Heart right ventricle (tissue), 16 donors: Measurements from ENCODE around the gene SCTR. TPM values are rescaled to one million over a fixed set of nuclear protein-coding genes. Genes with fewer than 3 reads are reported as not detected.

Experiments
- ATAC-seq, 8 donors: fragments of 200-7000 bp; cut with Tn5 transposase; one replicate each; pipeline ENCODE4 v1.9.1; 2020; ENCODE audit warnings: mild to moderate bottlenecking in 8 of 8, moderate library complexity in 8 of 8, moderate number of reproducible peaks in 1 of 8
- DNase-seq, 2 donors: peaks; one replicate each; pipeline ENCODE4 v3.0.0-alpha.2; 2020
- H3K27ac ChIP-seq, 10 donors: fragments of 200-600 bp; sonication (generic) in 2 of 10; one replicate each; pipeline versions ENCODE4 v1.5.0 to v1.8.0; 2020 to 2022; ENCODE audit warnings: mild to moderate bottlenecking in 3 of 10
- H3K27me3 ChIP-seq, 7 donors: fragments of 200-600 bp; one replicate each; pipeline ENCODE4 v1.8.0; 2021 to 2022; ENCODE audit warnings: mild to moderate bottlenecking in 2 of 7
- H3K36me3 ChIP-seq, 9 donors: fragments of 200-600 bp; sonication (generic) in 1 of 9; one replicate each; pipeline versions ENCODE4 v1.5.0 to v1.8.0; 2020 to 2022; ENCODE audit warnings: mild to moderate bottlenecking in 2 of 9
- H3K4me1 ChIP-seq, 9 donors: fragments of 200-600 bp; sonication (generic) in 1 of 9; one replicate each; pipeline versions ENCODE4 v1.5.0 to v1.8.0; 2020 to 2022; ENCODE audit warnings: mild to moderate bottlenecking in 4 of 9
- H3K4me3 ChIP-seq, 10 donors: fragments of 200-600 bp; sonication (generic) in 2 of 10; one replicate each; pipeline versions ENCODE4 v1.5.0 to v1.8.0; 2020 to 2022; ENCODE audit warnings: mild to moderate bottlenecking in 7 of 10, moderate library complexity in 2 of 10
- H3K9me3 ChIP-seq, 11 donors: fragments of 200-600 bp in 10 of 11; sonication (generic) in 2 of 11; one replicate each; pipeline versions ENCODE4 v1.5.0 to v1.8.0; 2013 to 2022; ENCODE audit warnings: mild to moderate bottlenecking in 2 of 11, control low read depth in 1 of 11, moderate library complexity in 1 of 11
- CTCF ChIP-seq, 9 donors: fragments of 200-600 bp; sonication (generic) in 2 of 9; IDR thresholded peaks; one replicate each; pipeline versions ENCODE4 v1.5.0 to v1.8.0; 2021 to 2022; ENCODE audit warnings: antibody characterized with exemption in 9 of 9, mild to moderate bottlenecking in 5 of 9, moderate library complexity in 1 of 9
- WGBS, 2 donors: extraction: QIAGEN DNeasy Blood & Tissue Kit; methylation state at CpG; one replicate each; pipeline ENCODE4 v1.1.7; 2013; ENCODE audit warnings: inconsistent platforms in 1 of 2; 5-methylcytosine and 5-hydroxymethylcytosine counted together
- intact Hi-C, 10 donors: fragments of 100-400 bp; cut with DNase I; formaldehyde crosslinking; loops; one replicate each; pipeline versions ENCODE4 v1.11.1 to v1.14.2; 2022
- polyA plus RNA-seq, 2 donors: library from polyadenylated mRNA; stranded (reverse); fragments of 200-250 nt; gene quantifications; one replicate each; pipeline ENCODE4 v1.2.3, GENCODE V29; 2013
- total RNA-seq, 10 donors: library from RNA; stranded (reverse); fragmentation: NEBNext Ultra II Directional in 3 of 10; extraction: Animal tissue kit (Norgen Biotek cat#: 25700) in 3 of 10; gene quantifications; one replicate each; pipeline versions ENCODE4 v1.2.1 to v1.2.4, GENCODE V29; 2021 to 2023
- donor health status: Arrhythmogenic right ventricular cardiomyopathy.
- donor health status: ischemic (EF 13 %, LVEDD 7.1; RV severe dilation, severe dysfunction).
- donor health status: healthy with polysubstance abuse.
- donor health status: DM: no; HTN: yes; CAD: no.
- donor health status: DM: no; HTN: no; CAD: no.
- donor health status: ischemic (EF 25% LVEDD 6.9; RV normal size, moderate dysfunction).
- donor health status: ischemic (EF 25% LVEDD 5.7; RV mildly dilated, moderate dysfunction).
- donor health status: healthy.
- donor health status: DM: yes; HTN: yes; CAD: no.
- donor health status: Ischemic cardiomyopathy.
- donor health status: ischemic (EF 35%, LVEDD 5.7; RV mildly dilated, moderate dysfunction).
- donor health status: nonischemic (EF 11% LVEDD 7.7; RV severe dilation, severe dysfunction).
- donor health status: DM: yes; HTN: yes; CAD: no.
- donor health status: PGD.
- donor health status: ischemic (EF 29% LVEDD 5.4; RV normal size, mild dysfunction).
- donor health status: nonischemic (EF 23%, LVEDD 6.1; RV moderate dilation, normal function).

Gene SCTR
- total and polyA plus RNA-seq, 12 donors: 0.10 to 1.4 (median 0.57) TPM; not detected in 2

DNA sequence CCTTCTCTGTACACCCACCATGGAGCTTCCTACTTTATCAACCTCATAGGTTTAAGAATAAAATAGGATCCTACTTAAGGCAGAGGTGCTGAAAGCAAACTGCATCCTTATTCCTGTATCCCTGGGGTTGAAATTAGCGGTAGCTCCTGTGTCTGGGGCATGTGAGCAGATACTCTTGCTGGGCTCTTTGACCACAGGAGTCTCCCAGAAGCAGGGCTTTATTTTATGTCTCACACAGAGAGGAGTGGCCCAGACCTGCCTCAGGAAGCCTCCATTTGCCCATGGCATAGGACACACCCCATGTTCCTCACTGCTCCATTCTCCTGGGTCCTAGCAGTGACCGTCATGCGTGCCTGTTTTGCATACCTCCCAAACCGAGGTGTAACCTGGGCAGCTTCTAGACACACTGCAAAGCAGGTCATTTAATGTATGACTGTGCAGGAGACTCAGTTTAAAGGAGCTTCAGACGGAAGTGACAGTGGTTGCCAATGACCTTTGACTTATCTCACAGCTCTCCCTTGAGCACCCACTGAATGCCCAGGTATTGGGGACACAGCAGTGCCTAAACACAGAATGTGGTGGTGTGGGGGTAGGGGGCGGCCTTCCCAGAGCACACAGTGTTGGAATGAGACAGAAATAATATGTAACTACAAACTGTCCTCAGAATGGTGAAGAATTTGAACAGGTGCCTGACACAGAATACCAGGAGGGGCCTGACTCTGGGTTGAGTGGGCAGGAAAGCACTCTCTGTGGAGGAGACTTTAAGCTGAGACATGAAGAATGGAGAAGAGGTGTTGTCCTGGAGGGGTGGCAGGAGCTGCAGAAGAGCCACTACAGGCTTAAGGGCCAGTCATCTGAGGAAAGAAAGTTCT is 89.0 kb downstream of the SCTR start:
- H3K36me3 ChIP-seq: no peaks in the 10 kb centered on the region
- peaks cover 4 to 23% (median 11%) of the 10 kb centered on the region in 9 donors for H3K4me1 ChIP-seq
- WGBS, 2 donors: 91 to 93% methylated on average over 6 of the region's 6 CpGs
- intact Hi-C loops: no loop called here
- no peaks in the 10 kb centered on the region for H3K9me3 ChIP-seq
- TF ChIP-seq CTCF (IDR thresholded peaks at IDR 0.05): no peak
- H3K27me3 ChIP-seq: peaks cover 0 to 30% (median 0%) of the 10 kb centered on the region in 7 donors
- H3K4me3 ChIP-seq: no peak overlapping the region
- H3K27ac ChIP-seq: no peak overlapping the region
- DNase-seq: no peak
- no peak for ATAC-seq

DNA sequence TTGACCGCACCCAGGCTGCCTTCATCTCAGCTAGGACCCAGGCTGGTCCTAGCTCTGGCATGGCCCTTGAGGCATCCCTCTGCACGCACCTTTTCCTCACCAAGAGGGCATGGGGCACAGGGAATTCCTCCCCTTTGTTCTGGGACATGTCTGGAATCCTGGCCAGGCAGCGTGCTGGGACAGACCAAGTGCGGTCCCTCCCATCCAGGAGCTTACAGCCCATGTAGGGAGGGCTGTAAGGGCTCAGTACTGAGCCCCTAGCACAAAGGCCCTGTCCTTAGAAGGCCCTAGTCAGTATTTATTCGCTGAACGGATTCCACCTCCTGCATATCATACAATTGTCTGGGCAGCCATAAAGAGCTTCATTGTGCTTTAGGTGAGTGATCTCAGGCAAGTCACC is 89.6 kb downstream of the SCTR start:
- no peaks in the 10 kb centered on the region for H3K36me3 ChIP-seq
- intact Hi-C loops: no loop called here

GRCh38 chr2:119433636-119434327 is 90.5 kb downstream of the SCTR start:
- no peak for ATAC-seq

More for the DNA sequence above, 89.6 kb downstream of the SCTR start:
- ATAC-seq: no peak
- no peak for DNase-seq
- H3K4me1 ChIP-seq: peaks cover 4 to 30% (median 11%) of the 10 kb centered on the region in 9 donors
- no peaks in the 10 kb centered on the region for H3K9me3 ChIP-seq
- TF ChIP-seq CTCF (IDR thresholded peaks at IDR 0.05): no peak
- H3K27ac ChIP-seq: no peak overlapping the region
- 91% methylated on average over 6 of the region's 6 CpGs for whole genome bisulfite sequencing, 2 donors
- H3K27me3 ChIP-seq: peaks cover 0 to 35% (median 0%) of the 10 kb centered on the region in 7 donors
- H3K4me3 ChIP-seq: no peak overlapping the region

More at GRCh38 chr2:119433636-119434327, 90.5 kb downstream of the SCTR start:
- Histone ChIP-seq H3K27me3 (peaks cover 0 to 35% (median 0%) of the 10 kb centered on the region in 7 donors), H3K4me3 (no peak overlapping the region), H3K36me3 (no peaks in the 10 kb centered on the region), H3K27ac (no peak overlapping the region), H3K9me3 (no peaks in the 10 kb centered on the region), H3K4me1 (peaks cover 4 to 37% (median 11%) of the 10 kb centered on the region in 9 donors)
- intact Hi-C loops: no loop called here
- no peak for DNase-seq
- WGBS, 2 donors: 85 to 89% methylated on average over 10 of the region's 10 CpGs
- TF ChIP-seq CTCF (IDR thresholded peaks at IDR 0.05): no peak
